IMR-90 (cell line): ENCODE data around the gene PARD6G. TPM values are rescaled to one million over a fixed set of nuclear protein-coding genes. Genes with fewer than 3 reads are reported as not detected.

Experiments used
- ATAC-seq: fragments of 200-7000 bp; cut with Tn5 transposase; 2 replicates; pipeline ENCODE4 v1.9.1; 2020; ENCODE audit warnings: low read depth, mild to moderate bottlenecking, moderate library complexity
- BruUV-seq: library from RNA; stranded (reverse); fragments of 400-500 nt; replicated peaks from 2 replicates; lab custom pipeline; 2021; lab: Mats Ljungman, UMichigan
- CTCF ChIA-PET: fragments of 300-600 bp; formaldehyde crosslinking; extraction: SDS; loops from one replicate; lab custom pipeline; 2021; ENCODE audit warnings: antibody characterized with exemption; lab: Yijun Ruan, JAX
- POLR2A ChIA-PET: fragments of 300-600 bp; sonication (Branson Sonifier 250); formaldehyde crosslinking; loops from one replicate; lab custom pipeline; 2022; ENCODE audit warnings: antibody characterized with exemption; ENCODE audit not compliant: unreplicated experiment; lab: Charles Lee
- DNase-seq: peaks from one replicate; pipeline ENCODE4 v3.0.0; 2013
- H2AFZ ChIP-seq: replicated peaks from 2 replicates; pipeline ENCODE3; 2013; ENCODE audit warnings: low read length, mild to moderate bottlenecking; ENCODE audit not compliant: poor library complexity
- H2AK5ac ChIP-seq: 2 replicates; pipeline ENCODE4 v1.6.1; 2013; ENCODE audit warnings: low read depth, low read length, inconsistent platforms
- H2AK9ac ChIP-seq: replicated peaks from 2 replicates; pipeline ENCODE3; 2013; ENCODE audit warnings: mild to moderate bottlenecking, low read depth, low read length, moderate library complexity; ENCODE audit not compliant: poor library complexity
- H2BK120ac ChIP-seq: 2 replicates; pipeline ENCODE4 v1.6.1; 2013; ENCODE audit warnings: low read depth, low read length, inconsistent platforms
- H2BK15ac ChIP-seq: 3 replicates; pipeline ENCODE4 v1.6.1; 2013; ENCODE audit warnings: low read depth, low read length, inconsistent platforms
- H2BK20ac ChIP-seq: 2 replicates; pipeline ENCODE4 v1.6.1; 2013; ENCODE audit warnings: low read depth, mild to moderate bottlenecking, inconsistent platforms, low read length, moderate library complexity
- H2BK5ac ChIP-seq: 2 replicates; pipeline ENCODE4 v1.6.1; 2013; ENCODE audit warnings: mild to moderate bottlenecking, low read depth, low read length, inconsistent platforms; ENCODE audit not compliant: poor library complexity, severe bottlenecking
- H3K14ac ChIP-seq: replicated peaks from 2 replicates; pipeline ENCODE4 v1.6.1; 2013; ENCODE audit warnings: low read depth, low read length, inconsistent platforms
- H3K18ac ChIP-seq: 2 replicates; pipeline ENCODE4 v1.6.1; 2013; ENCODE audit warnings: low read depth, low read length, control low read depth
- H3K23ac ChIP-seq: 2 replicates; pipeline ENCODE4 v1.6.1; 2013; ENCODE audit warnings: low read depth, low read length, inconsistent platforms
- H3K27ac ChIP-seq: 2 replicates; pipeline ENCODE4 v1.5.1; 2013; ENCODE audit warnings: mild to moderate bottlenecking, control low read depth, low read length; ENCODE audit not compliant: insufficient read depth
- H3K27me3 ChIP-seq: 2 replicates; pipeline ENCODE4 v1.6.1; 2013; ENCODE audit warnings: low read length; ENCODE audit not compliant: control insufficient read depth, insufficient read depth
- H3K36me3 ChIP-seq: 2 replicates; pipeline ENCODE4 v1.6.1; 2013; ENCODE audit warnings: low read length, mixed read lengths; ENCODE audit not compliant: control insufficient read depth, insufficient read depth
- H3K4ac ChIP-seq: 2 replicates; pipeline ENCODE4 v1.6.1; 2013; ENCODE audit warnings: low read depth, low read length, inconsistent platforms
- H3K4me1 ChIP-seq: 2 replicates; pipeline ENCODE4 v1.6.1; 2013; ENCODE audit warnings: low read length, mixed read lengths; ENCODE audit not compliant: control insufficient read depth, insufficient read depth
- H3K4me2 ChIP-seq: 2 replicates; pipeline ENCODE4 v1.6.1; 2013; ENCODE audit warnings: low read depth, mild to moderate bottlenecking, control low read depth, low read length, moderate library complexity
- H3K4me3 ChIP-seq: 2 replicates; pipeline ENCODE4 v1.5.1; 2013; ENCODE audit warnings: low read depth, mild to moderate bottlenecking, control low read depth, low read length, moderate library complexity; ENCODE audit not compliant: insufficient read depth
- H3K56ac ChIP-seq: 2 replicates; pipeline ENCODE4 v1.6.1; 2013; ENCODE audit warnings: low read length, inconsistent platforms; ENCODE audit not compliant: insufficient read depth; ENCODE audit errors: extremely low read depth
- H3K79me1 ChIP-seq, 2 experiments: 2 replicates each; pipeline ENCODE4 v1.6.1; 2013; ENCODE audit warnings: low read length in 2 of 2, inconsistent platforms in 1 of 2, low read depth in 1 of 2
- H3K9ac ChIP-seq: 2 replicates; pipeline ENCODE4 v1.6.1; 2013; ENCODE audit warnings: low read depth, low read length, control low read depth
- H3K9me1 ChIP-seq: 2 replicates; pipeline ENCODE4 v1.6.1; 2013; ENCODE audit warnings: low read length, inconsistent platforms; ENCODE audit not compliant: insufficient read depth
- H3K9me3 ChIP-seq: 2 replicates; pipeline ENCODE4 v1.6.1; 2013; ENCODE audit warnings: low read length; ENCODE audit not compliant: control insufficient read depth, insufficient read depth
- H4K20me1 ChIP-seq: 2 replicates; pipeline ENCODE4 v1.6.1; 2013; ENCODE audit warnings: low read length, inconsistent platforms; ENCODE audit not compliant: insufficient read depth
- H4K5ac ChIP-seq: 2 replicates; pipeline ENCODE4 v1.6.1; 2013; ENCODE audit warnings: mild to moderate bottlenecking, low read depth, low read length, control low read depth
- H4K8ac ChIP-seq, 2 experiments: 2 replicates each; pipeline ENCODE4 v1.6.1; 2013; ENCODE audit warnings: low read depth in 2 of 2, low read length in 2 of 2, control low read depth in 1 of 2, inconsistent platforms in 1 of 2
- H4K91ac ChIP-seq: 2 replicates; pipeline ENCODE4 v1.6.1; 2013; ENCODE audit warnings: low read depth, low read length, inconsistent platforms; ENCODE audit not compliant: insufficient read depth
- CEBPB ChIP-seq: IDR thresholded peaks from 2 replicates; pipeline ENCODE4 v1.6.1; 2012; ENCODE audit warnings: low read depth, low read length, improper control_type of control experiment
- MAZ ChIP-seq: IDR thresholded peaks from 2 replicates; pipeline ENCODE4 v1.6.1; 2012; ENCODE audit warnings: low read depth, mild to moderate bottlenecking, low read length, improper control_type of control experiment, moderate library complexity, borderline replicate concordance
- MXI1 ChIP-seq: IDR thresholded peaks from 2 replicates; pipeline ENCODE4 v1.6.1; 2012; ENCODE audit warnings: low read depth, mild to moderate bottlenecking, low read length, moderate library complexity, borderline replicate concordance
- WGBS, 2 experiments: methylation state at CpG; one replicate each; pipeline versions ENCODE4 v1.1.5 to v1.1.7; 2013; ENCODE audit warnings: missing lambda C conversion rate in 2 of 2; ENCODE audit not compliant: insufficient read length in 1 of 2; ENCODE audit errors: extremely low coverage in 2 of 2; 5-methylcytosine and 5-hydroxymethylcytosine counted together
- dilution Hi-C: fragments of 300-500 bp; cut with HindIII; formaldehyde crosslinking; loops from one replicate; pipeline ENCODE4 v1.14.3; 2018; ENCODE audit warnings: low sequenced_read_pairs; ENCODE audit not compliant: unreplicated experiment
- in situ Hi-C: fragments of 300-500 bp; cut with MboI; formaldehyde crosslinking; loops from 3 replicates; pipeline ENCODE4 v1.14.3; 2019; ENCODE audit warnings: low sequenced_read_pairs, inconsistent platforms, mixed read lengths
- intact Hi-C: fragments of 100-400 bp; cut with micrococcal nuclease; formaldehyde crosslinking; loops from 2 replicates; pipeline ENCODE4 v1.10.0; 2022
- polyA plus RNA-seq, 3 experiments: library from polyadenylated mRNA; depleted of rRNA; stranded (reverse); fragments of >200 nt; gene quantifications; 2 replicates each; pipeline ENCODE4 v1.2.3, GENCODE V29; 2012; ENCODE audit warnings: low replicate concordance in 1 of 3
- total RNA-seq: library from RNA; depleted of rRNA; stranded (reverse); fragments of >200 nt; gene quantifications from 2 replicates; pipeline ENCODE4 v1.2.3, GENCODE V29; 2012

The PARD6G gene
- total and polyA plus RNA-seq, 2 of the 4 experiments (the other 2 are of a cell fraction) = 2.5 to 4.6 TPM

DNA sequence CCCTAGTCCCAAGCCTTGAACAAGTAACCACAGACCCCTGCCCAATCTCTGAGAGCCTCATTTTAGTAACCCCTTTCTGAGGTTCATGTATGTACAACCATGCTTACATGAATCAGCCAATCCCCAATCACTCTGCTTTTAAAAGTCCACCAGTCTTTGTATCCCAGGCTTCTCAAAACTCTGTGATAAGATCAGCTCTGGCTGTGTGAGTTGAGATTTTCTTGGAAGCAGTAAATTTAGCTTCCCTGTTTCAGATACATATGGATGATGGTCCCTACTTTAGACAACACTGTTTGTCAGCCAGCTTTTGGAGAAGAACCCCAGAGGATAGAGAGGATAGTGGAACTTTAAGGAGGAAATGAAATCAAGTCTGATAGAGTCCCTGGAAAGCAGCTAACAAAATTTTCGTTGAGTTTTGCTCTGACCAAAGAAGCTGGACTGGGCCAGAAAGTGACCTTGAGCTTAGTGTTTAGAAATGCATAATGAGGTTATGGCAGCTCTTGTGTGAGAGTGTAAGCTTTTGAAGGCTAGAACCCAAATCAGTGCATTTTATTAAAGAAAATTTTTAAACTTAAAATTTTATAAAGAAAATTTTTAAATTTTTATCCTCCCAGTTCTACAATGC lies 134.6 kb downstream of the PARD6G start:
- Histone ChIP-seq H2AK9ac (no peak overlapping the region), H3K9me3 (no peaks in the 10 kb centered on the region), H2BK5ac (no peak overlapping the region), H3K9ac (no peak overlapping the region), H4K8ac (no peak overlapping the region), H3K56ac (no peak overlapping the region), H2AFZ (no peak overlapping the region), H2BK15ac (no peak overlapping the region), H2AK5ac (no peak overlapping the region), H4K5ac (no peak overlapping the region), H3K4me1 (peaks cover 5% of the 10 kb centered on the region; the same call in 1 of the 2 replicates), H3K36me3 (no peaks in the 10 kb centered on the region), H3K27ac (no peak overlapping the region), H3K4me3 (no peak overlapping the region), H3K4me2 (no peak overlapping the region), H4K91ac (no peak overlapping the region), H3K18ac (no peak overlapping the region), H3K27me3 (no peaks in the 10 kb centered on the region), H3K4ac (no peak overlapping the region), H3K23ac (no peak overlapping the region), H4K20me1 (peaks cover 59% of the 10 kb centered on the region), H3K79me1 (peaks cover 37 to 58% of the 10 kb centered on the region in 2 experiments), H2BK120ac (no peak overlapping the region), H2BK20ac (no peak overlapping the region), H3K14ac (no peak overlapping the region), H3K9me1 (peaks cover 11% of the 10 kb centered on the region)
- DNase-seq (no peak), ATAC-seq (no peak)
- no TSS peak for BruUV-seq
- TF ChIP-seq MAZ (no peak), MXI1 (no peak), CEBPB (no peak)
- in situ Hi-C loops = no loop called here
- intact Hi-C loops = no loop called here
- WGBS, 2 experiments = no CpG with 5 or more reads among the region's 1 CpG
- dilution Hi-C loops = no loop called here
- CTCF ChIA-PET = no interaction called here
- POLR2A ChIA-PET = no interaction called here
